Trophoblast cell (in vitro differentiated cells and primary cell): ENCODE data around the gene MAP2K5.

Experiments used
- DNase-seq, 2 donors: peaks; one replicate each; pipeline ENCODE4 v3.0.0-alpha.2; 2016
- H2AFZ ChIP-seq: 2 replicates; pipeline ENCODE4 v1.6.1; 2013; ENCODE audit warnings: low read length, moderate library complexity, mild to moderate bottlenecking; ENCODE audit not compliant: insufficient read depth, poor library complexity
- H2AK5ac ChIP-seq: 2 replicates; pipeline ENCODE4 v1.6.1; 2013; ENCODE audit warnings: mild to moderate bottlenecking, low read length
- H2BK120ac ChIP-seq: 2 replicates; pipeline ENCODE4 v1.6.1; 2013; ENCODE audit warnings: low read length, mild to moderate bottlenecking, moderate library complexity; ENCODE audit not compliant: insufficient read depth, poor library complexity
- H2BK12ac ChIP-seq: 2 replicates; pipeline ENCODE4 v1.6.1; 2013; ENCODE audit warnings: mild to moderate bottlenecking, low read length, moderate library complexity
- H2BK5ac ChIP-seq: 2 replicates; pipeline ENCODE4 v1.6.1; 2013; ENCODE audit warnings: low read length, low read depth, moderate library complexity, mild to moderate bottlenecking; ENCODE audit not compliant: poor library complexity
- H3K14ac ChIP-seq: 2 replicates; pipeline ENCODE4 v1.6.1; 2013; ENCODE audit warnings: mild to moderate bottlenecking, low read length
- H3K18ac ChIP-seq: 2 replicates; pipeline ENCODE4 v1.6.1; 2013; ENCODE audit warnings: mild to moderate bottlenecking, low read length
- H3K23ac ChIP-seq: 2 replicates; pipeline ENCODE4 v1.6.1; 2013; ENCODE audit warnings: low read length
- H3K27ac ChIP-seq: 2 replicates; pipeline ENCODE4 v1.5.1; 2013; ENCODE audit warnings: low read depth, mild to moderate bottlenecking, inconsistent platforms, low read length, moderate library complexity
- H3K27me3 ChIP-seq: 2 replicates; pipeline ENCODE4 v1.6.1; 2013; ENCODE audit warnings: inconsistent platforms, mild to moderate bottlenecking, low read length, moderate library complexity; ENCODE audit not compliant: insufficient read depth
- H3K36me3 ChIP-seq, 2 experiments: 1 replicate in 1 of 2; 2 replicates in 1 of 2; pipeline ENCODE4 v1.6.1; 2013; ENCODE audit warnings: low read length in 2 of 2, mild to moderate bottlenecking in 2 of 2, moderate library complexity in 1 of 2; ENCODE audit not compliant: insufficient read depth in 2 of 2, control insufficient read depth in 1 of 2
- H3K4ac ChIP-seq: 2 replicates; pipeline ENCODE4 v1.6.1; 2013; ENCODE audit warnings: low read depth, mild to moderate bottlenecking, low read length, moderate library complexity
- H3K4me1 ChIP-seq, 2 experiments: 1 replicate in 1 of 2; 2 replicates in 1 of 2; pipeline ENCODE4 v1.6.1; 2013; ENCODE audit warnings: low read length in 2 of 2, mild to moderate bottlenecking in 2 of 2, moderate library complexity in 1 of 2; ENCODE audit not compliant: insufficient read depth in 2 of 2, control insufficient read depth in 1 of 2
- H3K4me2 ChIP-seq: 2 replicates; pipeline ENCODE4 v1.6.1; 2013; ENCODE audit warnings: inconsistent platforms, mild to moderate bottlenecking, low read length, moderate library complexity
- H3K4me3 ChIP-seq: 2 replicates; pipeline ENCODE4 v1.5.1; 2013; ENCODE audit warnings: mild to moderate bottlenecking, low read depth, low read length, inconsistent platforms
- H3K79me1 ChIP-seq: one replicate; pipeline ENCODE4 v1.6.1; 2013; ENCODE audit warnings: low read length
- H3K79me2 ChIP-seq: 2 replicates; pipeline ENCODE4 v1.6.1; 2013; ENCODE audit warnings: low read length, mild to moderate bottlenecking; ENCODE audit not compliant: control insufficient read depth, insufficient read depth, poor library complexity
- H3K9ac ChIP-seq: 2 replicates; pipeline ENCODE4 v1.6.1; 2013; ENCODE audit warnings: mild to moderate bottlenecking, low read length
- H3K9me3 ChIP-seq: 2 replicates; pipeline ENCODE4 v1.6.1; 2013; ENCODE audit warnings: low read depth, mild to moderate bottlenecking, control low read depth, inconsistent platforms, low read length; ENCODE audit not compliant: insufficient read depth
- H4K12ac ChIP-seq: 2 replicates; pipeline ENCODE4 v1.6.1; 2013; ENCODE audit warnings: low read depth, mild to moderate bottlenecking, low read length, moderate library complexity
- H4K8ac ChIP-seq: 2 replicates; pipeline ENCODE4 v1.6.1; 2013; ENCODE audit warnings: low read depth, mild to moderate bottlenecking, low read length, moderate library complexity
- H4K91ac ChIP-seq: one replicate; pipeline ENCODE4 v1.6.1; 2013; ENCODE audit warnings: low read depth, mild to moderate bottlenecking, low read length, moderate library complexity
- WGBS: extraction: QIAGEN DNeasy Blood & Tissue Kit; methylation state at CpG from one replicate; pipeline ENCODE4 v1.1.7; 2013; ENCODE audit warnings: missing lambda C conversion rate; ENCODE audit not compliant: insufficient read length, insufficient coverage; ENCODE audit errors: extremely low coverage; 5-methylcytosine and 5-hydroxymethylcytosine counted together

MAP2K5 gene

GRCh38 chr15:67595572-67595971 lies 53.1 kb downstream of the MAP2K5 start:
- H3K9ac ChIP-seq: no peak overlapping the region
- no peaks in the 10 kb centered on the region for H3K9me3 ChIP-seq
- no peak overlapping the region for H2BK5ac ChIP-seq
- no peak overlapping the region for H2AK5ac ChIP-seq
- no peak overlapping the region for H3K4ac ChIP-seq
- no peaks in the 10 kb centered on the region for H3K36me3 ChIP-seq
- no peak overlapping the region for H3K18ac ChIP-seq
- H2AFZ ChIP-seq: no peak overlapping the region
- no peak overlapping the region for H3K4me2 ChIP-seq
- no peak overlapping the region for H3K4me3 ChIP-seq
- H3K79me2 ChIP-seq: no peaks in the 10 kb centered on the region
- H3K23ac ChIP-seq: no peak overlapping the region
- no peak overlapping the region for H3K27ac ChIP-seq
- H2BK120ac ChIP-seq: no peak overlapping the region
- no peaks in the 10 kb centered on the region for H3K4me1 ChIP-seq
- no peak overlapping the region for H2BK12ac ChIP-seq
- H4K8ac ChIP-seq: no peak overlapping the region
- DNase-seq: no peak
- H3K14ac ChIP-seq: no peak overlapping the region
- no peak overlapping the region for H4K12ac ChIP-seq
- H4K91ac ChIP-seq: no peak overlapping the region
- H3K79me1 ChIP-seq: no peaks in the 10 kb centered on the region
- H3K27me3 ChIP-seq: no peaks in the 10 kb centered on the region

GRCh38 chr15:67601073-67601472 lies 58.6 kb downstream of the MAP2K5 start:
- no peak overlapping the region for H4K8ac ChIP-seq
- no peaks in the 10 kb centered on the region for H3K79me1 ChIP-seq
- no peak overlapping the region for H3K4me2 ChIP-seq
- no peak overlapping the region for H2AFZ ChIP-seq
- no peak overlapping the region for H2AK5ac ChIP-seq
- no peak overlapping the region for H3K4me3 ChIP-seq
- no peak overlapping the region for H3K9ac ChIP-seq
- no peaks in the 10 kb centered on the region for H3K9me3 ChIP-seq
- no peak overlapping the region for H3K23ac ChIP-seq
- no peaks in the 10 kb centered on the region for H3K4me1 ChIP-seq
- no peak overlapping the region for H2BK5ac ChIP-seq
- no peak overlapping the region for H3K18ac ChIP-seq
- H3K4ac ChIP-seq: no peak overlapping the region
- no peak overlapping the region for H2BK120ac ChIP-seq
- no peak overlapping the region for H4K91ac ChIP-seq
- no peak overlapping the region for H4K12ac ChIP-seq
- no peaks in the 10 kb centered on the region for H3K79me2 ChIP-seq
- no peaks in the 10 kb centered on the region for H3K27me3 ChIP-seq
- no peak overlapping the region for H2BK12ac ChIP-seq
- H3K36me3 ChIP-seq: no peaks in the 10 kb centered on the region
- no CpG with 5 or more reads among the region's 2 CpGs for WGBS
- no peak overlapping the region for H3K27ac ChIP-seq
- no peak overlapping the region for H3K14ac ChIP-seq
- DNase-seq: no peak

GRCh38 chr15:67603063-67603462 lies 60.6 kb downstream of the MAP2K5 start:
- Histone ChIP-seq H4K91ac (no peak overlapping the region), H2AFZ (no peak overlapping the region), H3K9ac (no peak overlapping the region), H3K4ac (no peak overlapping the region), H3K14ac (no peak overlapping the region), H2BK120ac (no peak overlapping the region), H3K79me2 (no peaks in the 10 kb centered on the region), H2BK5ac (no peak overlapping the region), H2BK12ac (no peak overlapping the region), H3K23ac (no peak overlapping the region), H3K79me1 (no peaks in the 10 kb centered on the region), H4K8ac (no peak overlapping the region), H3K4me2 (no peak overlapping the region), H3K4me1 (no peaks in the 10 kb centered on the region), H2AK5ac (no peak overlapping the region), H3K27me3 (no peaks in the 10 kb centered on the region), H4K12ac (no peak overlapping the region), H3K36me3 (no peaks in the 10 kb centered on the region), H3K4me3 (no peak overlapping the region), H3K27ac (no peak overlapping the region), H3K9me3 (no peaks in the 10 kb centered on the region), H3K18ac (no peak overlapping the region)
- no CpG with 5 or more reads among the region's 4 CpGs for WGBS
- no peak for DNase-seq

GRCh38 chr15:67605871-67606270 lies 63.4 kb downstream of the MAP2K5 start:
- Histone ChIP-seq H3K23ac (no peak overlapping the region), H3K27me3 (no peaks in the 10 kb centered on the region), H3K4me3 (no peak overlapping the region), H2BK5ac (no peak overlapping the region), H2AFZ (no peak overlapping the region), H3K4me1 (no peaks in the 10 kb centered on the region), H3K4ac (no peak overlapping the region), H3K36me3 (no peaks in the 10 kb centered on the region), H3K9ac (no peak overlapping the region), H3K9me3 (no peaks in the 10 kb centered on the region), H3K4me2 (no peak overlapping the region), H2BK12ac (no peak overlapping the region), H2BK120ac (no peak overlapping the region), H3K18ac (no peak overlapping the region), H4K91ac (no peak overlapping the region), H3K79me1 (no peaks in the 10 kb centered on the region), H3K14ac (no peak overlapping the region), H3K27ac (no peak overlapping the region), H4K8ac (no peak overlapping the region), H3K79me2 (no peaks in the 10 kb centered on the region), H4K12ac (no peak overlapping the region), H2AK5ac (no peak overlapping the region)
- no peak for DNase-seq
- no CpG with 5 or more reads among the region's 2 CpGs for WGBS
